ENCODE results near the gene SUGP2. TPM values are rescaled to one million over a fixed set of nuclear protein-coding genes. Genes with fewer than 3 reads are reported as not detected.

Gene SUGP2
- total RNA-seq, 1 experiment from 2014 or later: 74.1 TPM

DNA sequence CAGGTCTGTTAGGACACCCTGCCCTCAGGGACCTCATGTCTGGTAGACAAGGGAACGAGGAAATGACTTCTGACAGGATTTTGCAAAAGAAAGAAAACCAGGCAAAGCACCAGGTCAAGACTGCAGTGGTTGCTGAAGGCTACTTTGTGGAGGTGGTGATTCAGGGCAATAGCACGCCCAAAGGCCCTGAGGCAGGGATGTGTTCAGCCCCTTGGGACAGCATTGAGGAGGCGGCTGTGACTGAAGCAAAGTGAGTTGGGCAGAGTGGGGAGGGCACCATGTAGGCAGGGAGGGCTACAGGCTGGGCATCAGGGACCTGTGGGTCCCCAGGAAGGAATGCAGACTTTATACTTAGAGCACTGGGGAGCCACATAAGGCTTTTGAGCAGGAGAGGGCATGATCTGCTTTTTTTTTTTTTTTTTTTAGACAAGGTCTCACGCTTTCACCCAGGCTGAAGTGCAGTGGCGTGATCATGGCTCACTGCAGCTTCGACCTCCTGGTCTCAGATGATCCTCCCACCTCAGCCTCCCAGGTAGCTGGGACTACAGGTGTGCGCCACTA is 81.5 kb downstream of the SUGP2 start:
- Mint-ChIP-seq H3K27me3 (ENCODE audit: insufficient read depth, unreplicated experiment) (no peaks in the 10 kb centered on the region), H3K27ac (ENCODE audit: unreplicated experiment) (no peak overlapping the region), H3K9me3 (ENCODE audit: unreplicated experiment) (peaks cover 11% of the 10 kb centered on the region), H3K4me3 (ENCODE audit: unreplicated experiment) (no peak overlapping the region), H3K4me1 (ENCODE audit: low read depth, unreplicated experiment) (no peaks in the 10 kb centered on the region), H3K36me3 (ENCODE audit: insufficient read depth, unreplicated experiment) (no peaks in the 10 kb centered on the region)
- CTCF ChIA-PET: no interaction called here
- TF ChIP-seq, protein P1, sequence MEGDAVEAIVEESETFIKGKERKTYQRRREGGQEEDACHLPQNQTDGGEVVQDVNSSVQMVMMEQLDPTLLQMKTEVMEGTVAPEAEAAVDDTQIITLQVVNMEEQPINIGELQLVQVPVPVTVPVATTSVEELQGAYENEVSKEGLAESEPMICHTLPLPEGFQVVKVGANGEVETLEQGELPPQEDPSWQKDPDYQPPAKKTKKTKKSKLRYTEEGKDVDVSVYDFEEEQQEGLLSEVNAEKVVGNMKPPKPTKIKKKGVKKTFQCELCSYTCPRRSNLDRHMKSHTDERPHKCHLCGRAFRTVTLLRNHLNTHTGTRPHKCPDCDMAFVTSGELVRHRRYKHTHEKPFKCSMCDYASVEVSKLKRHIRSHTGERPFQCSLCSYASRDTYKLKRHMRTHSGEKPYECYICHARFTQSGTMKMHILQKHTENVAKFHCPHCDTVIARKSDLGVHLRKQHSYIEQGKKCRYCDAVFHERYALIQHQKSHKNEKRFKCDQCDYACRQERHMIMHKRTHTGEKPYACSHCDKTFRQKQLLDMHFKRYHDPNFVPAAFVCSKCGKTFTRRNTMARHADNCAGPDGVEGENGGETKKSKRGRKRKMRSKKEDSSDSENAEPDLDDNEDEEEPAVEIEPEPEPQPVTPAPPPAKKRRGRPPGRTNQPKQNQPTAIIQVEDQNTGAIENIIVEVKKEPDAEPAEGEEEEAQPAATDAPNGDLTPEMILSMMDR (IDR thresholded peaks at IDR 0.05; ENCODE audit: insufficient read depth in 1 of 2, low read depth in 1 of 2, low read length in 1 of 2, severe bottlenecking in 1 of 2, unreplicated experiment in 1 of 2): no peak
- no peak for DNase-seq
- no peaks in the 10 kb centered on the region for H3K27me3 ChIP-seq (replicated peaks; ENCODE audit: control insufficient read depth, insufficient read depth, low read length)
- no peak overlapping the region for H3K4me3 ChIP-seq (ENCODE audit: low read depth, low read length)
- POLR2A ChIA-PET: no interaction called here
- no peaks in the 10 kb centered on the region for H3K36me3 ChIP-seq (ENCODE audit: control insufficient read depth, insufficient read depth, low read length)
- no peaks in the 10 kb centered on the region for H3K9me3 ChIP-seq
- BruUV-seq (replicated peaks): no TSS peak
- H3K4me1 ChIP-seq: no peaks in the 10 kb centered on the region
- intact Hi-C loops (cut with micrococcal nuclease; ENCODE audit: unreplicated experiment): no loop called here

DNA sequence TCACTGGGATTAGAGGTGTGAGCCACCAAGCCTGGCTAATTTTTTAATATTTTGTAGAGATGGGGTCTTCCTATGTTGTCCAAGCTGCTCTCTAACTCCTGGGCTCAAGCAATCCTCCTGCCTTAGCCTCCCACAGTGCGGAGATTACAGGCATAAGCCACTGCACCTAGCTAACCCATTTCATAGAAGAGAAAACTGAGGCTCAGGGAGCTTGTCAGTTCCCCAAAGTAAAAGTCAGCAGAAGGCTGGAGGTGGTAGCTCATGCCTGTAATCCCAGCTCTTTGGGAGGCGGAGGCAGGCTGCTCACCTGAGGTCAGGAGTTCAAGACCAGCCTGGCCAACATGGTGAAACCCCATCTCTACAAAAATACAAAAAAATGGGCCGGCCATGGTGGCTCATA is 83.5 kb downstream of the SUGP2 start:
- TF ChIP-seq, protein P1 (IDR thresholded peaks at IDR 0.05; ENCODE audit: insufficient read depth in 1 of 2, low read depth in 1 of 2, low read length in 1 of 2, severe bottlenecking in 1 of 2, unreplicated experiment in 1 of 2): no peak
- Mint-ChIP-seq H3K27me3 (ENCODE audit: insufficient read depth, unreplicated experiment) (no peaks in the 10 kb centered on the region), H3K36me3 (ENCODE audit: insufficient read depth, unreplicated experiment) (no peaks in the 10 kb centered on the region), H3K4me1 (ENCODE audit: low read depth, unreplicated experiment) (no peaks in the 10 kb centered on the region), H3K9me3 (ENCODE audit: unreplicated experiment) (peaks cover 4% of the 10 kb centered on the region), H3K4me3 (ENCODE audit: unreplicated experiment) (no peak overlapping the region), H3K27ac (ENCODE audit: unreplicated experiment) (no peak overlapping the region)
- ChIA-PET POLR2A (no interaction called here), CTCF (interaction anchor here (0.6 kb wide), 1 partner anchor 526 kb away, joined by 5 read pairs; no protein-coding TSS in a partner anchor)
- no peaks in the 10 kb centered on the region for H3K9me3 ChIP-seq
- no peaks in the 10 kb centered on the region for H3K27me3 ChIP-seq (replicated peaks; ENCODE audit: control insufficient read depth, insufficient read depth, low read length)
- no peaks in the 10 kb centered on the region for H3K36me3 ChIP-seq (ENCODE audit: control insufficient read depth, insufficient read depth, low read length)
- DNase-seq: no peak
- no peak overlapping the region for H3K4me3 ChIP-seq (ENCODE audit: low read depth, low read length)
- H3K4me1 ChIP-seq: no peaks in the 10 kb centered on the region
- intact Hi-C loops (cut with micrococcal nuclease; ENCODE audit: unreplicated experiment): no loop called here
- no TSS peak for BruUV-seq (replicated peaks)

GRCh38 chr19:18948976-18949356 is 84.4 kb downstream of the SUGP2 start:
- H3K9me3 Mint-ChIP-seq (ENCODE audit: unreplicated experiment): no peaks in the 10 kb centered on the region
- no peak for DNase-seq
- no peak overlapping the region for H3K4me3 Mint-ChIP-seq (ENCODE audit: unreplicated experiment)
- no peaks in the 10 kb centered on the region for H3K9me3 ChIP-seq
- intact Hi-C loops (cut with micrococcal nuclease; ENCODE audit: unreplicated experiment): no loop called here
- TF ChIP-seq, protein P1 (IDR thresholded peaks at IDR 0.05; ENCODE audit: insufficient read depth in 1 of 2, low read depth in 1 of 2, low read length in 1 of 2, severe bottlenecking in 1 of 2, unreplicated experiment in 1 of 2): no peak
- H3K36me3 ChIP-seq (ENCODE audit: control insufficient read depth, insufficient read depth, low read length): no peaks in the 10 kb centered on the region
- no peaks in the 10 kb centered on the region for H3K4me1 ChIP-seq
- H3K27me3 ChIP-seq (replicated peaks; ENCODE audit: control insufficient read depth, insufficient read depth, low read length): no peaks in the 10 kb centered on the region
- ChIA-PET CTCF (no interaction called here), POLR2A (no interaction called here)
- no peak overlapping the region for H3K4me3 ChIP-seq (ENCODE audit: low read depth, low read length)
- H3K27ac Mint-ChIP-seq (ENCODE audit: unreplicated experiment): no peak overlapping the region
- H3K27me3 Mint-ChIP-seq (ENCODE audit: insufficient read depth, unreplicated experiment): no peaks in the 10 kb centered on the region
- no peaks in the 10 kb centered on the region for H3K36me3 Mint-ChIP-seq (ENCODE audit: insufficient read depth, unreplicated experiment)
- H3K4me1 Mint-ChIP-seq (ENCODE audit: low read depth, unreplicated experiment): no peaks in the 10 kb centered on the region
- no TSS peak for BruUV-seq (replicated peaks)
